Forelimb muscle (tissue), 1 donor: Measurements from ENCODE around the gene LRP5. TPM values are rescaled to one million over a fixed set of nuclear protein-coding genes. Genes with fewer than 3 reads are reported as not detected.

Experiments
- DNase-seq: peaks from one replicate; pipeline ENCODE4 v3.0.0-alpha.2; 2013; ENCODE audit warnings: low read depth
- polyA plus RNA-seq: library from polyadenylated mRNA; unstranded; fragments of 120-200 nt; gene quantifications from one replicate; pipeline ENCODE4 v1.2.1, GENCODE V29; 2013; ENCODE audit not compliant: insufficient read length

Gene LRP5
- polyA plus RNA-seq, 1 donor: 51.4 TPM

DNA sequence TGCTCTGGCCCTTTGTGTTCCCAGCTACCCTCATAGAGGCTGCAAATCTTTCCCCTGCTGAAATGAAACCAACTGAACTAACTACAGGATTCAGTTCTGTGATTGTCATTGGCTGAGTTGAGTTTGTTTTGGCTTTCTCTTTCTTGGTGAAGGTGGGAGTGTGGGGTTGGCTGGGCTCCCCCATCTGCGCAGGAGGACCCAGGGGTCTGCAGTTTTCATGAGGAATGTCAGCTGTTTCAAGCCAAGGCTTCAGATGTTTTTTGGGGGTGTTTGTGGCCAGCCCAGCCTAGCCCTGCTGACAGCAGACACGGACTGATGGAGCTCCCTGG is 34.0 kb downstream of the LRP5 start:
- DNase-seq: no peak

DNA sequence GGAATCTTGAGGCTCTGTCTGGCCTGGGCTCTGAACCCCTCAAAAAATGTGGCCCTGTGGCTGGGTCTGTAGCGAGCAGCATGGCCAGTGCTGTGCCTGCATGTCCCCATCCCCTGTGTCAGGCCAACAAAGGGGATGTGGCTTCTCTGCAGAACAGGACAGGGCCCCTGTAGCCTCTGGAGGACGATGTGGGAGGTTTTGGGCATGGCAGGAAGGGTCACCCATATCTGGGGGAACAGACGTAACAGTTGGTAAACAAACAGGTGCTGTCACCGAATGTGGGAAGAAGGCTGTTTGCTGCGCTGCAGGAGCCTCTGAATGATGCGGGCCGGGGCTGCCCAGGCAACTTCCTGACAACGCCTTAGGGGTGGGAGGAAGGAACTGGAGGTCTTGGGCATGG is 35.0 kb downstream of the LRP5 start:
- DNase-seq: no peak

DNA sequence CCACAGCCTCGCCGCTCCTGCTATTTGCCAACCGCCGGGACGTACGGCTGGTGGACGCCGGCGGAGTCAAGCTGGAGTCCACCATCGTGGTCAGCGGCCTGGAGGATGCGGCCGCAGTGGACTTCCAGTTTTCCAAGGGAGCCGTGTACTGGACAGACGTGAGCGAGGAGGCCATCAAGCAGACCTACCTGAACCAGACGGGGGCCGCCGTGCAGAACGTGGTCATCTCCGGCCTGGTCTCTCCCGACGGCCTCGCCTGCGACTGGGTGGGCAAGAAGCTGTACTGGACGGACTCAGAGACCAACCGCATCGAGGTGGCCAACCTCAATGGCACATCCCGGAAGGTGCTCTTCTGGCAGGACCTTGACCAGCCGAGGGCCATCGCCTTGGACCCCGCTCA is 35.5 kb downstream of the LRP5 start:
- DNase-seq: no peak

DNA sequence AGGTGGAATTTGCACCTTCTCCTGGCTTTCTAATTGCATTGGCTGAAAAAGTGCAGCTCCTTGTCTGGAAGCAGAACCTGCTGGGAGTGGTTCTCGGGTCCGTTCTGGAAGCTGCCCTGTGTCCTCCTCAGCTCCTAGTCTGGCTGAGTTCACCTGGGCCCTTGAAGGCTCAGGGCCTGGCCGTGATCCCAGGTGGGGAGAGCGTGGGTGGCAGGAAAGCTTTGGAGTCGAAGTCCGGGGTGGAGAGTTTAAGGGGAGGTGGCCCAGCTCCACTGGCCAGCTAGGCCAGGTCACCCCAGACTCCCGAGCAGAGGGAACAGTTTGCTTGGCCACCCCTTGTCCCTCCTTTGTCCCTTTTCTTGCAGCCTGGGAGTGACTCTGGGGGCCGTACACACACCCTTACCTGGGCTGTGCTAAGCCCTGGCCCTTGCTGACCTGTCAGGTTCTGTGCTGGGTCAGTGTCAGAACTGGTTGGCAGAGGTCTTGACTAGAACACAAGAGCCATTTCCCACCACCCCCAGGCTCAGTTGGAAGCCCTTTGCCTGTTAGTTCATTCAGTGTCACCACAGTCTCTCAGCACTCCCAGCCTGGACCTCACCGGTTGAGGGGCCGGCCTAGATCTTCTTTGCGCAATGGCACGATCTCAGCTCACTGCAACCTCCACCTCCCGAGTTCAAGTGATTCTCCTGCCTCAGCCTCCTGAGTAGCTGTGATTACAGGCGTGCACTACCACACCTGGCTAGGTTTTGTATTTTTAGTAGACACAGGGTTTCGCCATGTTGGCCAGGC is 37.3 kb downstream of the LRP5 start:
- DNase-seq: no peak

DNA sequence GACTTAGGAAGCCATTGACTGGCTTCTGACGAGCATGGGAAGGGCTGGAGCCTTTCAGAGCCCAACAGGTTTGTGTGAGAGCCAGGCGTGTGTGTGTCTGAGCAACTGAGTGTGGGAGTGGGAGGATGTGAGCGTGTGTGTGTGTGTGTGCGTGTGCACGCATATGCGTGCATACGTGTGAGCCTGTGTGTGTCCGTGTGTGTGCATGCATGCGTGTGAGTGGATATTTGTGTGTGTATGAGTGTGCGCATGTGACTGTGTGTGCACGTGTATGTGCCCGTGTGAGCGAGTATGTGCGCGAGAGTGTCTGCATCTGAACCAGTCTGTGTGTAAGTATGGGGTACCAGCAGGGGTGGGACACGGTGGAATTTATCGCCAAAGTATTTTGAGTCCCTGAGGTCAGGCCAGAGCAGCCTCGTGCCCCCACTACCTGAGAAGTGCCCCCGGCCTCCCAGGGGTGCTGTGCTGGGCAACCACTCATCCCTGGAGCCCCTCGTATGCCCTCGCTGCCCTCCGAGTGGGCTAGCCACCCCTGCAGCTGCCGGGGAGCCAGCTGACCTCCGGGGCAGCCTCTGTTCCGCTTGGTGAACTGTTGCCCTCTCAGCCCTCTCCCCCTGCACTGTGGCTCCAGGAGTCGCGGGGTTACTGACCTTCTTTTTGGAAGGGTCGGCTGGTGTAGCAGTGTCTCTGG is 38.5 kb downstream of the LRP5 start:
- DNase-seq: no peak

DNA sequence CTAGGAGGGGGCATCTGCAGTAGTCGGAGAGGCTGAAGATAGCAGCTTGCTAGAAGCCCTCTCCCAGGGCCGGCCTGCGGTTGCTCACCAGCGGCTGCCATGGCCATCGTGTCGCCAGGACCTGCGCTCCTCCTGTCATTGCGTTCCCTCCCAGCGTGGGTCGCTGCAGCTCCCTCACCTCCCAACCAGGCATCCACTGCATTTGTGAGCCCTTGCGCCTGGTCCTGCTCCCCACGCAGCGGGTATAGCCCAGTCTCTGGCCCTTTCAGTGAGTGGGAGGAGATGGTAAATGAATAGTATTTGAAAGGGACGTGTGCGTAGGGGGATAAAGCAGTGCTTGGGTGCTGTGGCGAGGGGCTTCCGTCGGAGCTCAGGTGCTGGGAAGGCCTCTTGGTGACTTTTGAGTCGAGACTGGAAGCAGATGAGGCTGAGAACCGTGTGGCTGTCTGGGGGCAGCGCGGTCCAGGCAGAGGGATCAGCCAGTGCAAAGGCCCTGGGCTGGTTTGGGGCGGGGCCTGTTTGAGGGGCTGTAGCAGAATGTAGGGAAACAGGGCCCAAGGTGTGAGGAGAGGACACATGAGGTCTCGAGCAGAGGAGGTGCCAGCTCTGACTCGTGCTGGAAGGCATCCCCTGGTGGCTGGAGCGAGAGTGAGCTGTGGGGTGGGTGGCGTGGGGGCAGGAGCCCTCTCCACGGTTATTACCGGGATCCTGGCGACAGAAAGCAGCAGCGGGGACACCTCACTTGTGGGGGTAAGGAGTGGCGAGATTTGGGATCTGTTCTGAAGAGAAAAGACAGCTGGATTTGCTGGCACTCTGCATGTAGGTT is 39.3 kb downstream of the LRP5 start:
- DNase-seq: no peak

DNA sequence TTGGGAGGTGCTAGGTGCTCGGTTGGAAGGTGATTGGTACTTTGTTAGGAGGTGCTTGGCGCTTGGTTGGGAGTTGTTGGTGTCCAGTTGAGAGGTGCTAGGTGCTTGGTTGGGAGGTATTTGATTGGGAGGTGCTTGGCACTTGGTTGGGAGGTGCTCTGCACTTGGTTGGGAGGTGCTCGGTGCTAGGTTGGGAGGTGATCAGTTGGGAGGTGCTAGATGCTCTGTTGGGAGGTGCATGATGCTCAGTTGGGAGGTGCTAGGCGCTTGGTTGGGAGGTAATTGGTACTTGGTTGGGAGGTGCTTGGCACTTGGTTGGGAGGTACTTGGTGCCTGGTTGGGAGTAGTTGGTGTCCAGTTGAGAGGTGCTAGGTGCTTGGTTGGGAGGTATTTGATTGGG is 40.2 kb downstream of the LRP5 start:
- no peak for DNase-seq

DNA sequence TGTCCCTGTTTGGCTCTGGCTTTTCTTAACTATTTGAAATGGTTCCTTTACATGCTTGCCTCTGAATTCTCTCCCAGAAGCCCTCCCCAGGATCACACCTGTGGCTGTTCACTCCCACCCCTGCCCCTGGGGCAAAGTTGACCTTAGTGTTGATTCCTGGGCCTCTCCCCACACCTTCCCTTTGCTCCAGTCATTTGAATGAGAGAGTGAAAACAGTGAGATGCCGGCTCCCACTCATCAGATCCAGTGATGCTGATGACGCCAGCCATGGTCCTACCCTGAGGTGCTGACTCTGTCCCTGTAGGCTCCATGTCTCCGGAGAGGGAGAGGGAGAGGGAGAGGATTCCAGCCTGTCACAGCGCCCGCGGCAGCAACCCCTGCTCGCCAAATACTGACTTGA is 40.7 kb downstream of the LRP5 start:
- DNase-seq: no peak

DNA sequence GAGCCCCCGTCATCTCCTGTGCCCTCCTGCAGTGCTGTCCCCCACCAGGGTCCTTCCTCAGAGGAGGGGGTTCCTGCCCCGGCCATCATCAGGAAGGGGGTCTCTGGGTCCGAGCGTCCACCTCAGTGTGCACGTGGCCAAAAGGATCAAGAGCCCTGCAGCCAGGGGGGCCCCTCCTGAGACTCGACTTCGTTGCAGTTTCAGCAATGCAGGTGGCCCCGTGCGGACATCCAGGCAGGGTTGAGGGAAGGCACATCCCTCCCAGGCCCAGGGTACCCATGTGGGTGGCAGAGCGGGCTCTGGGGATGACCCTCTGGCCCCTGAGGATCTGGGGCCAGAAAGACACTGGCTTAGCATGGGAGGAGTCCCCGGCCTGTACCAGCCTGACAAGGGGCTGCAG is 41.3 kb downstream of the LRP5 start:
- DNase-seq: no peak

DNA sequence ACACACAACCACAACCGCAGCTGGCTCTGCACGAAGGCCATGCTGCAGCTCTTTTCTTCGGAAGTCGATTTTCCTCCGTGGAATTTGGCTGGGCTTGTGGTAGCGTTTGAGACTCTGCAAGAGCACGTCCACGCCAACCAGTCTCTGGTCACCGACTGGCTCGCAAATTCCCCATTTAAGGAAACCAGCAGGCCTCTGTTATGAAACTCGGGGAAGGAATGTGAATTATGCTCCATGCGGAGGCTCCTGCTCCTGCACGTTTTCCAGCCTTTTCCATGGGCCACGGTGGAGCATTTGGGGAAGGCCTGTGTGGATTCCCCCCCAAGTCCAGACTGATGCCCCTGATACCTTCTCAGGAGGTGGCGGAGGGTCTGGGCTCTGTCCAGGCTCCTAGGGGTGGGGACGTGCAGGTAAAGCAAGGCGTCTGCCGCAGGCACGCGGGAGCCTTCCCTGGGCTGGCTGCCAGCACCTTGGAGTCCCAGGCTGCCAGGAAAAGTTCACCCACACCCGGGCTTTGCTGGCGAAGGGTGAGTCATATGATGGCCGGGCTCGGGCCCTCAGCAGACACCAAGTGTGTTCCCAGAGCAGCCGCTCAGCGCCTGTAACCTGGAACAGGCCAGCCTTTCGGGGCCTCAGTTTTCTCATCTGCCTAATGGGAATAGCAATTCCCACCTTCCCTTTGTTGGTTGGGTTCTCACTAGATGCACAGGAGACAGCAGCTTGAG is 41.9 kb downstream of the LRP5 start:
- no peak for DNase-seq

DNA sequence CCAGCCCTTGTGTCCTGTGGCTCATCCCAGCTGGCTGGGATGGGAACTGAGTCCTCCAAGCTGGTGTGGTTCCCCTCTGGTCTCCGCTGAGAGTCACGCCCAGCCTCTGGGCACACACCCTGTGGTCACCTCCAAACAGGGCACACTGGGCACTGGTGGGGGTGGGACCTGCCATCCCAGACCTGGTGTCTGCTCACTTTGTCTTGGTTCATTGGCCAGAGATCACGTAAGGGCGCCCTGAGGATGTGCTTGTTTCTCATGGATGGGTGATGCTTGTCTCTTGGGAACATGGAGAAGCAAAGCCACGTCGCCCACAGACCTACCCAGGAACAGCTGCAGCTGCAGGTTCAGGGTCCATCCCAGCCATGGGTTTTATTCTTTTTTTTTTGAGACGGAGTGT is 43.1 kb downstream of the LRP5 start:
- DNase-seq: no peak

DNA sequence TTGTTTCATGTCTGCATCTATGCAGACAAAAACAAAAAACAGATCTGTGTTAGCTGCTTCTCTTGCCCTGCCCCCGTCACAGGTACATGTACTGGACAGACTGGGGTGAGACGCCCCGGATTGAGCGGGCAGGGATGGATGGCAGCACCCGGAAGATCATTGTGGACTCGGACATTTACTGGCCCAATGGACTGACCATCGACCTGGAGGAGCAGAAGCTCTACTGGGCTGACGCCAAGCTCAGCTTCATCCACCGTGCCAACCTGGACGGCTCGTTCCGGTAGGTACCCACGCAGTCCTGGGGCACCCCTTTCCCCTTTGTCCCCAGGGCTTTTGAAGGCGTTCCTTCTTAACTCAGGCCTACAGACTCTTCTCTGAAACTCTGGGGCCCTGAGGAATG is 45.2 kb downstream of the LRP5 start:
- DNase-seq: no peak

DNA sequence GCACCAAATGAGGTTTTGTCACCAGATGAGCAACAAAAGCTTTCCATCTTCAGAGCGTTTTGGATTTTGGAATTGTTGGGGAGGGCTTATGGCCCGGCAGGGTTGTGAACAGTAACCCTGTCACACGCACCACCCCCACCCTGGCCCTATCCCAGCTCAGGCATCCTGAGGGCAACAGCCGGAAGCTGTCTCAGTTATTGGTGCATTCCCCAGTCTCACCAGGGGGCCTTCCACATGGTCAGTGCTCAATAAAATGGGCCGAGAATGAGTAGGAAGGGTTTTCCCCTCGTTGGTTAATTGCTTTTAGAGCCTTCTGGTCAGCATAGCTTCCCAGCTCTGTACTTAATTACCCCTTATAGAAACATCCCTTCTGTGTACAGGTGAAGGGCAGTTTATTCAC is 46.0 kb downstream of the LRP5 start:
- no peak for DNase-seq

DNA sequence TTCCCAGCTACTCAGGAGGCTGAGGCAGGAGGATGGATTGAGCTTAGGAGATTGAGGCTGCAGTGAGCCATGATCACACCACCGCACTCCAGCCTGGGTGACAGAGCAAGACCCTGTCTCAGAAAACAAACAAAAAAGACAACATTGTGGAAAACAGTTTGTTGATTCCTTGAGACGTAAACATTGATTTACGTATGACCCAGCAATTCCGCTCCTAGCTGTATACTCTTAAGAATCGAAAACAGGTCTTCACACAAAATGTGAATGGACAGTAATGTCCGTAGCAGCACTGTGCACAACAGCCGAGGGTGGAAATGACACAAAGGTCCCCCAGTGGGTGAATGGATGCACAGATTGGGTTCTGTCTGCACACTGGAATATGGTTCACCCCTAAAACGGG is 49.3 kb downstream of the LRP5 start:
- DNase-seq: no peak

DNA sequence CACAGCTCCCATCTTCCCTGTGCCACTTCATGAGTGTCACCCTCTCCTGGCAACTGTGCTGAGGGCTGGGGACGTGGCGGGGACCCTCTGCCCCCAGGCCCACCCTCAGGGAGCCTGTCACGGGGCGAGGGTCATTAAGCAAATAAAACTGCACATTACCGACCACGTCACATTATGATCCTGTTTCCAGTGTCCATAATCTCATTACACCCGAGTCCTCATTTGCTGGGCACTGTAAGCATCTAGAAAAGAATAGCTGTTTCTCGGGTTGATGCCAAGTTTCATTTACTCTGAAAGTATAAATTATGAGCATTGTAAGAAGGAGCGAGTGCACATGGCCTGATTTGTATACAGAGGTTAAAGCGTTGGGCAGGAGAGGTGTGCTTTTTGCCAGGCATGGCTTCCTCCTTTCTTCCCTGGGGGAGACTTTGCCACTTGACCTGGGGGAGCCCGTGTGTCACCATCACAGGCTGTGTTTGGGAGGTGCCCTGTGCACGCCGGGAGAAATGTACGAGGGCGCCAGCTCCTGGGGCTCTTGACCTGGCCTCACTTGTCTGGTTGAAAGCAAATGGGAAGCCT is 50.5 kb downstream of the LRP5 start:
- DNase-seq: no peak

DNA sequence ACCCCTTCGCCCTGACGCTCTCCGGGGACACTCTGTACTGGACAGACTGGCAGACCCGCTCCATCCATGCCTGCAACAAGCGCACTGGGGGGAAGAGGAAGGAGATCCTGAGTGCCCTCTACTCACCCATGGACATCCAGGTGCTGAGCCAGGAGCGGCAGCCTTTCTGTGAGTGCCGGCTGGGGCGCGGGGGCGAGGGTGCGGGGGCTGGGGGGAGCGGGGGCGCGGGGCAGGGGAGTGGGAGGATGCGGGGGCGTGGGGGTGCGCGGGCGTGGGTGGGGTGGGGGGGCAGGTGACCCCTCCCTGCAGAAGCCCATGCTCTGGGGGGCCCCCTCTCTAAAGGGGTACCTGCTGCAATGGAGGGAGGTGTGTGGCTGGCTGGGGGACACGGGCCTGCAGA is 51.4 kb downstream of the LRP5 start:
- no peak for DNase-seq

DNA sequence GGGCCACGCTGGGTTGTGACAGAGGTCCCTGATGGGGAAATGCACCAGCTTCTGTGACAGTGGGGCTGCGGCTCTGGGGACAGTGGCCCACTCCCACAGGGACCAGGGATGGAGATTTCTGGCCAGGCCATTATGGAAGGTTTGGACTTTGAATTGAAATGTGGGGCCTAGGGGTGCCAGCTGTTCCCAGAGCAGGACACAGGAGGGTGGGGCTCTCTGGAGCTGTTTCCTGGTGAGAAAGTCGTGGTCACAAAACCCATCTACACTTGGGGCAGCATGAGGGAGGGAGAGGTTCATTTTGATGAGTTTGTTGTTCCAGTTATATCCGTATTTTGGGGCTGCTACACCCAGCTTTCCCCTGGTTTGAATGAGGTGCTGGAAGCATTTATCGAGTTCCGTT is 52.2 kb downstream of the LRP5 start:
- no peak for DNase-seq

DNA sequence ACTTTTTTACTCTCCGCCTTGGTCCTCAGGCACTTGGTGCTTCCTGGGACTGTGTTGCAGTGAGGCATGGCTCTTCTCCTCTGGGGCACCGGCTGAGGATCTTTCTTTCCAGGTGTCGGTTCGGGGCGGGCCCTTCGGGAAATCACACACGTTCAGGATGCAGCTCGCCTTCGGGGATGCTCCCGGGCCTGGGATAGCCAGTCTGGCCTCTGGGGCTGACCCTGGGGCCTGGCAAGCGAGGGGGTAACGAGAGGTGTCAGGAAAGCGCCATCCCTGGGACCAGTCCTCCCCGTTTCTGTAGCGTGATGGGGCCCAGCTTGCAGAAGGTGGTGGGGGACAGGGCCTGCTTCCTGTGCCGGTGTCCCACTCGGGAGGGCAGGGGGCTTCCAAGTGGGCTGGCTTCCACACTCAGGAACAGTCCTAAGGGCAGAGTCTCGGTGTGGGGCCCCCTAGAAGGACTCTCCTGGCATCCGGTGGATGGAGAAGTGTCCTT is 53.6 kb downstream of the LRP5 start:
- no peak for DNase-seq

DNA sequence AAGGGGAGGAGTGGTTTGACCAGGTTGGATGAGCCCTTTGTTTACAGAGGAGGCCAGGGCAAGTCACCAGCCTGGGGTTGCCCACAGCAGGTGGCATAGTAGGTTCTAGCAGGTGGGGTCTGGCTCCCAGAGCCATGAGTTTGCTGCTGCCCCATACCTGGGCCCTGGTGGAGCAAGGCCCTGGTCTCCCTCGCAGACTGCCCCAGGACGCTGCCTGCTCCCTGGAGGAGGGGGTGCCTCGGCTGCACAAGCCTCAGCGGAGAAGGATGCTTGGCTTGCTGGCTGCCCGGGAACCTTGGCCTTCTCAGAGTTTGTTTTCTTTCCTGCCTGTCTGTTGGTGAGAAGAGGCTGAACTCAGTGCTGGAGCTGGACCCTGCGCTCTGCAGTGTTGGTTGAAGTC is 54.9 kb downstream of the LRP5 start:
- DNase-seq: no peak

DNA sequence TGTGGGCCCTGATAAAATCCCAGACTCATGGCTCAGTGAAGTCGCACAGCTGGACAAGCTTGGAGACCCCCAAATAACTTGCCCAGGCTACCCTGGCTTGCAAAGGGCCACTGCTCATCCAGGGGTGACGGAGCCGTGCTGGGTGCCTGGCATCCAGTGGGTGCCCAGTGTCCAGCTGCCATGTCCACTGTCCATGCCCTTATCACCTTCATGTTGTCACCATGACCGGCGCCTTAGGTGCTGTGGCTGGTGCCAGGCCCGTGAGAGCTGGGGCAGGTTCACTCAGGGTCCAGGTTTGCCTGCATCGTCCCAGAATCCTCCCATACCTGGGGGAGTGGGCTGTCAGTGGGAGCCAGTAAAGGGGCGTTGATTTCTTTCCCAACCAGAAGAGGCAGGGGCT is 57.4 kb downstream of the LRP5 start:
- DNase-seq: no peak

DNA sequence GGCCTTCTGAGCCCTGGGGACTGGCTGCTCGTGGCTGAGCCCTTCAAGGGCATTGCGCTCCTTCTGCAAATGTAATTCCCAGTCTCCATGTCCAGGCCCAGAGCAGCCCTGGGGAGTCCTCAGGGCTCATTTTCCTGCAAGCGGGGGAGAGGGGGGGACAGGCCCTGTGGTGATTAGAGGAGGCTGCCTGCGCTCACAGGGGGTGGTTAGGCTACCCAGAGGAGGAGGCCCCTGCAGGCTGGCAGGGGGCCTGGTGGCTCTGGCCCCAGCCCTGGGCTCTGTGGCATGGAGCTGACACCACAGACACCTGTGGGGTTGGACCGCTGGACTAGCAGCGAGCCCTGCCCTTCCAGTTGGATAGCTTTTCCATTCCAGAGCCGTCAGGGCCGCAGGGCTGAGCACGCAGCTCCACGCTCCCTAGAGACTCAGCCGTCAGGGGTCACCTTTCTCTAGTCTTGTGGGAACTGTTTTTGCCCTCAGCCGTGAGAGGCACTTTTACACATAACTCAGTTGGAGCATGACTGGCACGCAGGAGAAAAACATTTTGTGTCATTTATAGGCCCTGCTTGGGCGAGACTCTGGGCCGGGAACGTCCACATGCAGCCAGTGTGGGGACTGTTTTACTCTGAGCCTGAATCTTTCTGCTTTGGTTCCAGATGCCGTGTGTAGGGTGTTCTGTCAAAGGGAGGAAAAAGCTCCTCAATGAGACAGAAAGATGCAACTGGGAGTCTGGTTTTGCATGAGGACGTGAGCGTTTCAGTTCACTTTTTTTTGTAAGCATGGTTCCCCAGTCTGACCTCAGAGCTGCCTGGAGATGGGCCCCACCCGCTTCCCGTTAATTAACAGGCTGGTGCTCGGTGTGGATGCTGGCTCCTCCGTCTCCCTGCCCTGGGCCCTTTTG is 58.1 kb downstream of the LRP5 start:
- no peak for DNase-seq
